GM12878 (cell line): ENCODE data around the gene TXNRD3. TPM values are rescaled to one million over a fixed set of nuclear protein-coding genes. Genes with fewer than 3 reads are reported as not detected.

Source experiments
- ATAC-seq: fragments of 200-7000 bp; cut with Tn5 transposase; 3 replicates; pipeline ENCODE4 v1.9.1; 2020; ENCODE audit warnings: mild to moderate bottlenecking, moderate library complexity
- BruUV-seq: library from RNA; stranded (reverse); fragments of 400-500 nt; replicated peaks from 2 replicates; lab custom pipeline; 2021; lab: Mats Ljungman, UMichigan
- CTCF ChIA-PET: fragments of 300-600 bp; sonication (Branson Sonifier 250); formaldehyde crosslinking; extraction: SDS; loops from one replicate; lab custom pipeline; 2021; ENCODE audit warnings: inconsistent platforms; lab: Yijun Ruan, JAX
- POLR2A ChIA-PET: fragments of 350-600 bp; formaldehyde crosslinking; extraction: SDS; loops from one replicate; lab custom pipeline; 2021; ENCODE audit warnings: inconsistent platforms; lab: Charles Lee
- RAD21 ChIA-PET: fragments of 300-600 bp; sonication (Branson Sonifier 250); formaldehyde crosslinking; loops from one replicate; lab custom pipeline; 2023; ENCODE audit warnings: antibody characterized with exemption; ENCODE audit not compliant: unreplicated experiment; lab: Charles Lee
- SMC1A ChIA-PET: fragments of 300-600 bp; sonication (Branson Sonifier 250); formaldehyde crosslinking; loops from one replicate; lab custom pipeline; 2023; ENCODE audit not compliant: unreplicated experiment, uncharacterized antibody; lab: Charles Lee
- DNase-seq: peaks from one replicate; pipeline ENCODE4 v3.0.0-alpha.2; 2011; ENCODE audit warnings: low read depth, low spot score
- FAIRE-seq: peaks from 3 replicates; lab custom pipeline; 2011; peaks lifted over from hg19 to GRCh38; lab: Jason Lieb, UNC
- H2AFZ ChIP-seq: 2 replicates; pipeline ENCODE4 v1.6.0; 2011; ENCODE audit warnings: low read depth, low read length, control low read depth; ENCODE audit not compliant: control insufficient read depth
- H3K27ac ChIP-seq: 2 replicates; pipeline ENCODE4 v1.5.1; 2011; ENCODE audit warnings: control low read depth; ENCODE audit not compliant: control insufficient read depth, insufficient read depth
- H3K27me3 ChIP-seq, 2 experiments: replicated peaks in 1 of 2; 2 replicates each; pipeline versions ENCODE4 v1.6.0 to v1.6.1; 2011; ENCODE audit warnings: low read length in 1 of 2; ENCODE audit not compliant: control insufficient read depth in 2 of 2, insufficient read depth in 2 of 2
- H3K36me3 ChIP-seq, 2 experiments: 2 replicates each; pipeline ENCODE4 v1.5.1; 2011; ENCODE audit warnings: low read length in 1 of 2; ENCODE audit not compliant: control insufficient read depth in 2 of 2, insufficient read depth in 2 of 2
- H3K4me1 ChIP-seq: 2 replicates; pipeline ENCODE4 v1.6.1; 2011; ENCODE audit warnings: mild to moderate bottlenecking, low read length, moderate library complexity, mixed read lengths; ENCODE audit not compliant: control insufficient read depth, insufficient read depth
- H3K4me2 ChIP-seq: 2 replicates; pipeline ENCODE4 v1.6.0; 2011; ENCODE audit warnings: control low read depth; ENCODE audit not compliant: control insufficient read depth, insufficient read depth
- H3K4me3 ChIP-seq: fragments of 200-600 bp; sonication (generic); 2 replicates; pipeline ENCODE4 v1.5.1; 2016
- H3K79me2 ChIP-seq: 2 replicates; pipeline ENCODE4 v1.6.0; 2011; ENCODE audit warnings: low read length; ENCODE audit not compliant: control insufficient read depth, insufficient read depth
- H3K9ac ChIP-seq: 2 replicates; pipeline ENCODE4 v1.8.0; 2011; ENCODE audit warnings: low read length, control low read depth, mixed read lengths; ENCODE audit not compliant: control insufficient read depth, insufficient read depth
- H3K9me3 ChIP-seq: replicated peaks from 3 replicates; pipeline ENCODE4 v1.5.1; 2011; ENCODE audit warnings: mild to moderate bottlenecking, low read length; ENCODE audit not compliant: control insufficient read depth, insufficient read depth
- H4K20me1 ChIP-seq: 2 replicates; pipeline ENCODE4 v1.6.0; 2011; ENCODE audit not compliant: control insufficient read depth, insufficient read depth
- CREB1 ChIP-seq: IDR thresholded peaks from 2 replicates; pipeline ENCODE4 v1.6.1; 2012; ENCODE audit warnings: low read depth, mild to moderate bottlenecking, inconsistent platforms
- IRF4 ChIP-seq: IDR thresholded peaks from 2 replicates; pipeline ENCODE4 v1.6.1; 2011; ENCODE audit warnings: low read depth, low read length
- JUNB ChIP-seq: IDR thresholded peaks from 2 replicates; pipeline ENCODE4 v1.6.1; 2016; ENCODE audit warnings: antibody characterized with exemption, mild to moderate bottlenecking
- NFYA ChIP-seq: IDR thresholded peaks from 2 replicates; pipeline ENCODE4 v1.6.1; 2011; ENCODE audit warnings: low read depth, mild to moderate bottlenecking, low read length, improper control_type of control experiment, borderline replicate concordance
- NFYB ChIP-seq: IDR thresholded peaks from 2 replicates; pipeline ENCODE4 v1.6.1; 2011; ENCODE audit warnings: low read depth, mild to moderate bottlenecking, low read length, improper control_type of control experiment, moderate library complexity; ENCODE audit not compliant: insufficient read depth
- STAT3 ChIP-seq: IDR thresholded peaks from 2 replicates; pipeline ENCODE4 v1.6.1; 2011; ENCODE audit warnings: low read depth, low read length, improper control_type of control experiment
- WGBS: methylation state at CpG from one replicate; pipeline ENCODE4 v1.1.6; 2016; ENCODE audit warnings: low lambda C conversion rate; ENCODE audit not compliant: insufficient replicate concordance, insufficient coverage; ENCODE audit errors: missing lambda C conversion rate; 5-methylcytosine and 5-hydroxymethylcytosine counted together
- in situ Hi-C: fragments of 300-500 bp; cut with MboI; formaldehyde crosslinking; loops from 9 replicates; pipeline ENCODE4 v1.14.3; 2018; ENCODE audit warnings: mixed read lengths
- intact Hi-C: fragments of 100-400 bp; cut with micrococcal nuclease; formaldehyde crosslinking; loops from one replicate; pipeline ENCODE4 v1.14.2; 2022; ENCODE audit not compliant: unreplicated experiment
- polyA plus RNA-seq, 11 experiments: library from polyadenylated mRNA; depleted of rRNA in 4 of 11; unstranded in 6 of 11; stranded (reverse) in 5 of 11; fragments of >200 nt; fragmentation: Nextera tagmentation in 4 of 11; fragmentation: Illumina TruSeq in 1 of 11; extraction: Ambion mirVana in 4 of 11; extraction: Trizol in 1 of 11; gene quantifications; 1 replicate in 1 of 11; 2 replicates in 10 of 11; pipeline versions ENCODE4 v1.2.1 to v1.2.3, GENCODE V29; 2011 to 2016; ENCODE audit warnings: inconsistent platforms in 2 of 11, missing spikeins in 2 of 11, low read depth in 1 of 11
- total RNA-seq, 4 experiments: library from RNA; depleted of rRNA in 3 of 4; stranded (reverse); fragments of >200 nt in 3 of 4; fragmentation: Illumina TruSeq in 1 of 4; extraction: Trizol in 1 of 4; gene quantifications; 2 replicates each; pipeline versions ENCODE4 v1.2.1 to v1.2.3, GENCODE V29; 2013 to 2021
- TF ChIP-seq, protein P1 (sequence below): fragments of 450-650 bp; IDR thresholded peaks from 2 replicates; pipeline ENCODE4 v1.6.1; 2017; ENCODE audit warnings: low read depth, mild to moderate bottlenecking, moderate library complexity
- TF ChIP-seq, protein P2 (sequence below): IDR thresholded peaks from 2 replicates; pipeline ENCODE4 v1.6.1; 2012; ENCODE audit warnings: low read depth, low read length, improper control_type of control experiment
- TF ChIP-seq, protein P3 (sequence below): fragments of 450-650 bp; IDR thresholded peaks from 2 replicates; pipeline ENCODE4 v1.6.1; 2018; ENCODE audit warnings: borderline replicate concordance, mild to moderate bottlenecking; ENCODE audit not compliant: partially characterized antibody
- TF ChIP-seq, protein P4 (sequence below): fragments of 150-350 bp; IDR thresholded peaks from 2 replicates; pipeline ENCODE4 v1.6.1; 2016; ENCODE audit warnings: low read depth, low read length

The TXNRD3 gene
- total and polyA plus RNA-seq, 10 of the 15 experiments (the other 5 are each of a cell fraction or from before 2014, with no cell fraction given), result not detected

DNA sequence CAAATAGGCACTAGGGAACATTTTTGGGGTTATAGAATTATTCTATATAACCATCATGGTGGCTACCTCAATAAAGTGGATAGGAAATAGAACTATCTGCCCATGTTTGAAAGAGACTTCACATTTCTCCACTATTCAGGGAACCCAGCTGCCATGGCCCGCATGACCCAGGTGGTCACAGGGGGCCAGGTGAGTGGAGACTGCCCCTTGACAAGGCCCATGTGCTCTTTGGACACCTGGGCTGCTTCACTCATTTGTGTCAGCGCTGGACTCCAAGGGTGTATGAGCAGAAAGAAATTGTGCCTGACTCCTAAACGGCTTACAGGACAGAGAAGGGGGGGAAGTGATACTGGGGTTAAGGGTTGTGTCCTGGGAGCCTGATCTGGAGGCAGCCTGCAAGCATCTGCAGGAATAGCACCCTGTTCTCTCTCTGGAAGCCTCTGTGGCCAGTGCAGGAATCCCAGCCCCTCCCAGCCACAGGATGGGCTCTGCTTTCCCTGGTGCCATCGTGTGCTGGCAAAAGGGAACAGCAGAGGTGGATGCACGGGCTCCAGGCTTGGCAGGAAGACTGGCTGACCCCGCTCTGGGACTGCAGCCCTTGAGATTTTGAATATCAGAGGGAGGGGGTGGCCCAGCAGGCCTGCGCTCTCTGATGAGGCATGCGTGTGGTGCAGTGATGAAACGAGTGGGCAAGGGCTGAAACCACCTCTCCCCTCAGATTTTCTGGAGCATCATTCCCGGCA, 87.1 kb downstream of the TXNRD3 start (continued):
- TF ChIP-seq, protein P1, sequence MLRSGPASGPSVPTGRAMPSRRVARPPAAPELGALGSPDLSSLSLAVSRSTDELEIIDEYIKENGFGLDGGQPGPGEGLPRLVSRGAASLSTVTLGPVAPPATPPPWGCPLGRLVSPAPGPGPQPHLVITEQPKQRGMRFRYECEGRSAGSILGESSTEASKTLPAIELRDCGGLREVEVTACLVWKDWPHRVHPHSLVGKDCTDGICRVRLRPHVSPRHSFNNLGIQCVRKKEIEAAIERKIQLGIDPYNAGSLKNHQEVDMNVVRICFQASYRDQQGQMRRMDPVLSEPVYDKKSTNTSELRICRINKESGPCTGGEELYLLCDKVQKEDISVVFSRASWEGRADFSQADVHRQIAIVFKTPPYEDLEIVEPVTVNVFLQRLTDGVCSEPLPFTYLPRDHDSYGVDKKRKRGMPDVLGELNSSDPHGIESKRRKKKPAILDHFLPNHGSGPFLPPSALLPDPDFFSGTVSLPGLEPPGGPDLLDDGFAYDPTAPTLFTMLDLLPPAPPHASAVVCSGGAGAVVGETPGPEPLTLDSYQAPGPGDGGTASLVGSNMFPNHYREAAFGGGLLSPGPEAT, result no peak

DNA sequence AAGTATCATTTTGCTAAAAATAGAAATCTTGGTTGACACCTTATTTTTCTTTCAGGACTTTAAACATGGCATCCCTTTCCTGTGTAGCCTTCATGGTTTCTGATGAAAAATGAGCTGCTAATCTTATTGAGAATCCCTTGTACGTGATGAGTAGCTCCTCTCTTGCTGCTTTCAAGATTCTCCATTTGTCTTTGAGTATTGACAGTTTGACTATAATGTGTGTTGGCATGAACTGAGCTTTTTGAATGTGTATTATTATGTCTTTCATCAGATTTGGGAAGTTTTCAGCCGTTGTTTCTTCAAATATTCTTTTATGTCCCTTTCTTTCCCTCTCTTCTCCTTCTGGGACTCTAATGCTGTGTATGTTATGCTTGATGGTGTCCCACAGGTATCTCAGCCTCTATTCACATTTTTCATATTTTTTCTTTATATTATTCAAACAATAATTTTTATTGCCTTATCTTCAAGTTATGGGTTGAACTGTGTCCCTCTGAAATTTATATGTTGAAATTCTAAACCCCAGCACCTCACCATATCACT, 92.1 kb downstream of the TXNRD3 start:
- Histone ChIP-seq H3K9ac (no peak overlapping the region), H3K4me2 (no peak overlapping the region), H3K4me3 (no peak overlapping the region), H2AFZ (no peak overlapping the region), H3K27me3 (no peaks in the 10 kb centered on the region; a peak in 1 of 4 replicates), H3K79me2 (no peaks in the 10 kb centered on the region), H3K36me3 (no peaks in the 10 kb centered on the region), H3K27ac (no peak overlapping the region), H3K4me1 (no peaks in the 10 kb centered on the region), H4K20me1 (no peaks in the 10 kb centered on the region), H3K9me3 (no peaks in the 10 kb centered on the region; the same call in 2 of the 3 replicates)
- no TSS peak for BruUV-seq
- intact Hi-C loops, result no loop called here
- CTCF ChIA-PET, result interaction anchor here (0.6 to 0.7 kb wide), 2 partner anchors 81 to 564 kb away, joined by 3 to 4 read pairs; no protein-coding TSS in a partner anchor
- POLR2A ChIA-PET, result no interaction called here
- in situ Hi-C loops, result no loop called here
- DNase-seq, result no peak
- no peak for ATAC-seq
- RAD21 ChIA-PET, result no interaction called here
- no peak for FAIRE-seq
- SMC1A ChIA-PET, result no interaction called here
- WGBS, result 27% methylated on average over 2 of the region's 2 CpGs
- TF ChIP-seq STAT3 (no peak), CREB1 (no peak), JUNB (no peak), NFYB (no peak), NFYA (no peak), IRF4 (no peak)
- TF ChIP-seq, protein P2, sequence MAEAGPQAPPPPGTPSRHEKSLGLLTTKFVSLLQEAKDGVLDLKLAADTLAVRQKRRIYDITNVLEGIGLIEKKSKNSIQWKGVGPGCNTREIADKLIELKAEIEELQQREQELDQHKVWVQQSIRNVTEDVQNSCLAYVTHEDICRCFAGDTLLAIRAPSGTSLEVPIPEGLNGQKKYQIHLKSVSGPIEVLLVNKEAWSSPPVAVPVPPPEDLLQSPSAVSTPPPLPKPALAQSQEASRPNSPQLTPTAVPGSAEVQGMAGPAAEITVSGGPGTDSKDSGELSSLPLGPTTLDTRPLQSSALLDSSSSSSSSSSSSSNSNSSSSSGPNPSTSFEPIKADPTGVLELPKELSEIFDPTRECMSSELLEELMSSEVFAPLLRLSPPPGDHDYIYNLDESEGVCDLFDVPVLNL, result no peak
- TF ChIP-seq, protein P3, sequence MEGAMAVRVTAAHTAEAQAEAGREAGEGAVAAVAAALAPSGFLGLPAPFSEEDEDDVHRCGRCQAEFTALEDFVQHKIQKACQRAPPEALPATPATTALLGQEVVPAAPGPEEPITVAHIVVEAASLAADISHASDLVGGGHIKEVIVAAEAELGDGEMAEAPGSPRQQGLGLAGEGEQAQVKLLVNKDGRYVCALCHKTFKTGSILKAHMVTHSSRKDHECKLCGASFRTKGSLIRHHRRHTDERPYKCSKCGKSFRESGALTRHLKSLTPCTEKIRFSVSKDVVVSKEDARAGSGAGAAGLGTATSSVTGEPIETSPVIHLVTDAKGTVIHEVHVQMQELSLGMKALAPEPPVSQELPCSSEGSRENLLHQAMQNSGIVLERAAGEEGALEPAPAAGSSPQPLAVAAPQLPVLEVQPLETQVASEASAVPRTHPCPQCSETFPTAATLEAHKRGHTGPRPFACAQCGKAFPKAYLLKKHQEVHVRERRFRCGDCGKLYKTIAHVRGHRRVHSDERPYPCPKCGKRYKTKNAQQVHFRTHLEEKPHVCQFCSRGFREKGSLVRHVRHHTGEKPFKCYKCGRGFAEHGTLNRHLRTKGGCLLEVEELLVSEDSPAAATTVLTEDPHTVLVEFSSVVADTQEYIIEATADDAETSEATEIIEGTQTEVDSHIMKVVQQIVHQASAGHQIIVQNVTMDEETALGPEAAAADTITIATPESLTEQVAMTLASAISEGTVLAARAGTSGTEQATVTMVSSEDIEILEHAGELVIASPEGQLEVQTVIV, result no peak
- TF ChIP-seq, protein P4, sequence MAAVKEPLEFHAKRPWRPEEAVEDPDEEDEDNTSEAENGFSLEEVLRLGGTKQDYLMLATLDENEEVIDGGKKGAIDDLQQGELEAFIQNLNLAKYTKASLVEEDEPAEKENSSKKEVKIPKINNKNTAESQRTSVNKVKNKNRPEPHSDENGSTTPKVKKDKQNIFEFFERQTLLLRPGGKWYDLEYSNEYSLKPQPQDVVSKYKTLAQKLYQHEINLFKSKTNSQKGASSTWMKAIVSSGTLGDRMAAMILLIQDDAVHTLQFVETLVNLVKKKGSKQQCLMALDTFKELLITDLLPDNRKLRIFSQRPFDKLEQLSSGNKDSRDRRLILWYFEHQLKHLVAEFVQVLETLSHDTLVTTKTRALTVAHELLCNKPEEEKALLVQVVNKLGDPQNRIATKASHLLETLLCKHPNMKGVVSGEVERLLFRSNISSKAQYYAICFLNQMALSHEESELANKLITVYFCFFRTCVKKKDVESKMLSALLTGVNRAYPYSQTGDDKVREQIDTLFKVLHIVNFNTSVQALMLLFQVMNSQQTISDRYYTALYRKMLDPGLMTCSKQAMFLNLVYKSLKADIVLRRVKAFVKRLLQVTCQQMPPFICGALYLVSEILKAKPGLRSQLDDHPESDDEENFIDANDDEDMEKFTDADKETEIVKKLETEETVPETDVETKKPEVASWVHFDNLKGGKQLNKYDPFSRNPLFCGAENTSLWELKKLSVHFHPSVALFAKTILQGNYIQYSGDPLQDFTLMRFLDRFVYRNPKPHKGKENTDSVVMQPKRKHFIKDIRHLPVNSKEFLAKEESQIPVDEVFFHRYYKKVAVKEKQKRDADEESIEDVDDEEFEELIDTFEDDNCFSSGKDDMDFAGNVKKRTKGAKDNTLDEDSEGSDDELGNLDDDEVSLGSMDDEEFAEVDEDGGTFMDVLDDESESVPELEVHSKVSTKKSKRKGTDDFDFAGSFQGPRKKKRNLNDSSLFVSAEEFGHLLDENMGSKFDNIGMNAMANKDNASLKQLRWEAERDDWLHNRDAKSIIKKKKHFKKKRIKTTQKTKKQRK, result no peak
